SK-N-SH treated with all-trans-retinoic acid at 6 μM for 48 hours (cell line): ENCODE data around the gene CRYBA2.

Experiments used
- ATAC-seq: fragments of 200-7000 bp; cut with Tn5 transposase; 3 replicates; pipeline ENCODE4 v1.9.1; 2020; ENCODE audit warnings: mild to moderate bottlenecking, moderate library complexity
- ARNTL ChIP-seq: fragments of 450-650 bp; formaldehyde crosslinking; IDR thresholded peaks from 2 replicates; pipeline ENCODE4 v1.5.0; 2020; ENCODE audit warnings: low read depth, mild to moderate bottlenecking, moderate library complexity, borderline replicate concordance
- BACH2 ChIP-seq: fragments of 250-450 bp; sonication (Bioruptor Pico); IDR thresholded peaks from 2 replicates; pipeline ENCODE4 v1.9.0; 2021; ENCODE audit warnings: mild to moderate bottlenecking, borderline replicate concordance
- CSDC2 ChIP-seq: fragments of 250-450 bp; sonication (Bioruptor Pico); IDR thresholded peaks from 2 replicates; pipeline ENCODE4 v1.5.0; 2020; ENCODE audit warnings: mild to moderate bottlenecking, moderate library complexity
- ESRRG ChIP-seq: fragments of 250-450 bp; sonication (Bioruptor Pico); IDR thresholded peaks from 2 replicates; pipeline ENCODE4 v1.6.1; 2021; ENCODE audit warnings: mild to moderate bottlenecking
- GLIS3 ChIP-seq: fragments of 250-450 bp; sonication (Bioruptor Pico); IDR thresholded peaks from 2 replicates; pipeline ENCODE4 v1.5.0; 2020; ENCODE audit warnings: mild to moderate bottlenecking, moderate library complexity
- ISL1 ChIP-seq: fragments of 250-450 bp; sonication (Bioruptor Pico); IDR thresholded peaks from 2 replicates; pipeline ENCODE4 v2.1.2; 2022; ENCODE audit warnings: mild to moderate bottlenecking, moderate library complexity
- OSR1 ChIP-seq: fragments of 250-450 bp; sonication (Bioruptor Pico); IDR thresholded peaks from 2 replicates; pipeline ENCODE4 v1.8.0; 2022; ENCODE audit warnings: moderate library complexity, mild to moderate bottlenecking, inconsistent platforms
- PPARA ChIP-seq: fragments of 250-450 bp; sonication (Bioruptor Pico); IDR thresholded peaks from 2 replicates; pipeline ENCODE4 v1.5.0; 2020; ENCODE audit warnings: mild to moderate bottlenecking, borderline replicate concordance
- RARB ChIP-seq: fragments of 250-450 bp; sonication (Bioruptor Pico); IDR thresholded peaks from 2 replicates; pipeline ENCODE4 v1.8.0; 2021; ENCODE audit warnings: mild to moderate bottlenecking, moderate library complexity
- SNAI2 ChIP-seq: fragments of 250-450 bp; sonication (Bioruptor Pico); IDR thresholded peaks from 2 replicates; pipeline ENCODE4 v1.5.0; 2020; ENCODE audit warnings: mild to moderate bottlenecking, moderate library complexity
- TCF4 ChIP-seq: fragments of 250-450 bp; sonication (Bioruptor Pico); IDR thresholded peaks from 2 replicates; pipeline ENCODE4 v1.8.0; 2021; ENCODE audit warnings: mild to moderate bottlenecking, moderate library complexity, borderline replicate concordance
- TOX ChIP-seq: fragments of 250-450 bp; sonication (Bioruptor Pico); IDR thresholded peaks from 2 replicates; pipeline ENCODE4 v1.8.0; 2021; ENCODE audit warnings: mild to moderate bottlenecking, moderate library complexity, borderline replicate concordance
- ZC3H10 ChIP-seq: fragments of 250-450 bp; sonication (Bioruptor Pico); IDR thresholded peaks from 2 replicates; pipeline ENCODE4 v1.5.1; 2021; ENCODE audit warnings: mild to moderate bottlenecking, moderate library complexity
- ZFP3 ChIP-seq: fragments of 250-450 bp; sonication (Bioruptor Pico); IDR thresholded peaks from 2 replicates; pipeline ENCODE4 v1.5.0; 2020; ENCODE audit warnings: mild to moderate bottlenecking, moderate library complexity
- ZFP30 ChIP-seq: fragments of 450-650 bp; formaldehyde crosslinking; IDR thresholded peaks from 2 replicates; pipeline ENCODE4 v1.5.0; 2022; ENCODE audit warnings: mild to moderate bottlenecking, moderate library complexity
- ZNF565 ChIP-seq: fragments of 450-650 bp; formaldehyde crosslinking; conservative IDR thresholded peaks from 2 replicates; pipeline ENCODE4 v1.5.0; 2020; ENCODE audit warnings: low read depth, mild to moderate bottlenecking, moderate library complexity
- ZNF70 ChIP-seq: fragments of 450-650 bp; formaldehyde crosslinking; IDR thresholded peaks from 2 replicates; pipeline ENCODE4 v1.5.0; 2020; ENCODE audit warnings: mild to moderate bottlenecking, moderate library complexity
- ZNF8 ChIP-seq: fragments of 450-650 bp; formaldehyde crosslinking; IDR thresholded peaks from 2 replicates; pipeline ENCODE4 v1.5.0; 2020; ENCODE audit warnings: mild to moderate bottlenecking, moderate library complexity
- TF ChIP-seq, protein P1 (sequence below): fragments of 250-450 bp; sonication (Bioruptor Pico); IDR thresholded peaks from 2 replicates; pipeline ENCODE4 v1.8.0; 2020; ENCODE audit warnings: mild to moderate bottlenecking, moderate library complexity, borderline replicate concordance
- TF ChIP-seq, protein P2 (sequence below): fragments of 250-450 bp; sonication (Bioruptor Pico); IDR thresholded peaks from 2 replicates; pipeline ENCODE4 v1.5.1; 2021; ENCODE audit warnings: mild to moderate bottlenecking, moderate library complexity
- TF ChIP-seq, protein P3 (sequence below): fragments of 250-450 bp; sonication (Bioruptor Pico); IDR thresholded peaks from 2 replicates; pipeline ENCODE4 v1.5.0; 2020; ENCODE audit warnings: mild to moderate bottlenecking, moderate library complexity

CRYBA2 gene

DNA sequence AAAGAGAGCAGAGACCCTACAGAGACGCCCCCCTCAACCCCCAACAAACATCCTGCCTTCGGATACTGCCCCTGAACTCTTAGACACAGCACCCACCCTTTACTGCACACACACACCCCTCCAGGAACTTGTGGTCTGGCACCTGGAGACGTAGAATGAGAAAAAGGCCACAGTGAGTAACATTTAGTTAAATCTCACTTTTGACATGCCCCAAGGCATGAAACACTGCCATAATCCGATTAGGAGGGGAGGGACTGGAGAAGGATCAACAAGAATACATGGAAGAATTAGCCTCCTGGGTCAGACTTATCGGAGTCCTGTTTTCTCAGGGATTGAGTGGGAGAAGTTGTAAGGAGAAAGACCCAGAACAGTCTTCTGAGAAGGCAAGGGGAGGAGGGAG lies 29.6 kb downstream of the CRYBA2 start:
- no peak for ATAC-seq
- TF ChIP-seq, protein P1, sequence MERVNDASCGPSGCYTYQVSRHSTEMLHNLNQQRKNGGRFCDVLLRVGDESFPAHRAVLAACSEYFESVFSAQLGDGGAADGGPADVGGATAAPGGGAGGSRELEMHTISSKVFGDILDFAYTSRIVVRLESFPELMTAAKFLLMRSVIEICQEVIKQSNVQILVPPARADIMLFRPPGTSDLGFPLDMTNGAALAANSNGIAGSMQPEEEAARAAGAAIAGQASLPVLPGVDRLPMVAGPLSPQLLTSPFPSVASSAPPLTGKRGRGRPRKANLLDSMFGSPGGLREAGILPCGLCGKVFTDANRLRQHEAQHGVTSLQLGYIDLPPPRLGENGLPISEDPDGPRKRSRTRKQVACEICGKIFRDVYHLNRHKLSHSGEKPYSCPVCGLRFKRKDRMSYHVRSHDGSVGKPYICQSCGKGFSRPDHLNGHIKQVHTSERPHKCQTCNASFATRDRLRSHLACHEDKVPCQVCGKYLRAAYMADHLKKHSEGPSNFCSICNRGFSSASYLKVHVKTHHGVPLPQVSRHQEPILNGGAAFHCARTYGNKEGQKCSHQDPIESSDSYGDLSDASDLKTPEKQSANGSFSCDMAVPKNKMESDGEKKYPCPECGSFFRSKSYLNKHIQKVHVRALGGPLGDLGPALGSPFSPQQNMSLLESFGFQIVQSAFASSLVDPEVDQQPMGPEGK (CRISPR knock-in tag): no peak
- TF ChIP-seq CSDC2 (CRISPR knock-in tag) (no peak), GLIS3 (CRISPR knock-in tag) (no peak), ZFP3 (CRISPR knock-in tag) (no peak)

DNA sequence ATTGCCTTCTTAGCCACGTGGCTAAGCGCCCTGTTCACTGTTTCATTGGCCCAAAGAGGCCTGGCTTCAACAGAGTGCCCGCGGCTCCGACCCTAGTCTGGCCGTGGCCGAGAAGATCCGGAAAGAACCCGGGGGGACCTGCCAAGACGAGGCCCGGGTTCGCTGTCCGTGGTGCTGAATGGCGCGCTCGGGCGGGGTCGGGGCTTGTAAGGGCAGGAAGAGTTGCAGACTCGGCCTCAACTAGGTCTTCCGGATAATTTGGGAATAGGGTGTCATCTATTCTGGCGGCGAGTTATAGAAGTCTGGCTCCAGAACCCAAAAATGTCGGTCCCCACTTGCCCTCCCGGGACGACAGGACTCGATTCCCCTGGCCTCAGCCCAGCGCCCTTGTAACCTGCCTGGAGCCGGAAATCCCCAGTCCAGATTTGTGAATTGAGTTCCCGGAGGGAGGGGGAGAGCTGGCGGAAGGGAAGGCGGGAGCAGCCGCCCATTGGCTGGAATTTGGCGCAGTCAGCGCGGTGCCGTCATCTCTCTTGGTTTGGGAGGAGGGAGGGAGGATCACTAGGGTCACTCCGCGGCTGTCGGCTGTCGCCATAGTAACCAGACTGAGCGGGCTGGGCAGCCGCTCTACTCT lies 30.2 kb downstream of the CRYBA2 start:
- peak; percentile 52 for ATAC-seq

DNA sequence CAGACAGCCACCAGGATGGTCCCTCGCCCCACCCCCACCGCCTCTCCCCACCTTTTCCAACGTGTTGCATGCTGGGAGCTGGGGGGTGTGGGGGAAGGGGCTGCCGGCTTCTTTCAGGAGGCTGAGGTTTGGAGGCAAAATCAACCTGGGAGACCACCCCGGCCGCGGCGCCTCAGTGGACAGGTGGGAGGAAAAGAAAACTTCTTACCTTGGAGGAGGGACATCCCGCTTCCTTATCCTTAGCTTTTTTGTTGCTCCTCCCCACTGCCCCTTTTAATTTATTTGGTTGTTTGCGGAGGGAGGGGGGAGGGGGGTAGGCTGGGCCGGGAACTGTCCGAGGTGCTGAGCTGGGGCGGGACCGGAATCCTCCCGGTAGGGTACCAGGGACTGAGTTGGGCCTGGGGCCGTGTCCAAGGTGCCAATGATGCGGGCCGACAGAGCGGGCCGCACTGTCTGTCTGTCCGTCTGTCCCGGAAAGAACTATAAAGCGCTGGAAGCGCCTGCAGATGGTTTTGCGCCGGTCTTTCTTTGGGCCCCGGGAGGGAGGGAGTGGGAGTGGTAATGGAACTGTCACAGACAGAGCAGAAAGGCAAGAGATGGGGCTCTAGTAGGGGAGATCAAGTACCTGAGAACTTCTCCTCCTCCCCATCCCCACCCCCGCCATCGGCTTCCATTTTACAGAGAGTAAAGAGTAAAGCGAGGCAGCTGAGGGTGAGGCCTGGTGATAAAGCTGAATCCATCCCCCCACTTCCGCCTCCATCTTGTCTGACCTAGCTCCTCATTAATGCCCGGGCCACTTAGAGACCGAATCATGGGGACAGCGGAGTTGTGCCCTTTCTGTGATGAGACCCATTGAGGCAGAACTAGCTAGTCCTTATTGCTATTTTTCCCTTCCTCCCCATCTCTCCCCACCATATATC lies 31.3 kb downstream of the CRYBA2 start:
- ATAC-seq: no peak
- no peak for TF ChIP-seq TOX (CRISPR knock-in tag)
- no peak for TF ChIP-seq ZNF565
- TF ChIP-seq ZC3H10 (CRISPR knock-in tag): no peak
- TF ChIP-seq ZFP3 (CRISPR knock-in tag): no peak
- no peak for TF ChIP-seq SNAI2 (CRISPR knock-in tag)
- no peak for TF ChIP-seq BACH2 (CRISPR knock-in tag)
- TF ChIP-seq PPARA (CRISPR knock-in tag): no peak
- TF ChIP-seq ESRRG (CRISPR knock-in tag): no peak
- TF ChIP-seq, protein P2, sequence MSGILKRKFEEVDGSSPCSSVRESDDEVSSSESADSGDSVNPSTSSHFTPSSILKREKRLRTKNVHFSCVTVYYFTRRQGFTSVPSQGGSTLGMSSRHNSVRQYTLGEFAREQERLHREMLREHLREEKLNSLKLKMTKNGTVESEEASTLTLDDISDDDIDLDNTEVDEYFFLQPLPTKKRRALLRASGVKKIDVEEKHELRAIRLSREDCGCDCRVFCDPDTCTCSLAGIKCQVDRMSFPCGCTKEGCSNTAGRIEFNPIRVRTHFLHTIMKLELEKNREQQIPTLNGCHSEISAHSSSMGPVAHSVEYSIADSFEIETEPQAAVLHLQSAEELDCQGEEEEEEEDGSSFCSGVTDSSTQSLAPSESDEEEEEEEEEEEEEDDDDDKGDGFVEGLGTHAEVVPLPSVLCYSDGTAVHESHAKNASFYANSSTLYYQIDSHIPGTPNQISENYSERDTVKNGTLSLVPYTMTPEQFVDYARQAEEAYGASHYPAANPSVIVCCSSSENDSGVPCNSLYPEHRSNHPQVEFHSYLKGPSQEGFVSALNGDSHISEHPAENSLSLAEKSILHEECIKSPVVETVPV (CRISPR knock-in tag): no peak
- no peak for TF ChIP-seq CSDC2 (CRISPR knock-in tag)
- TF ChIP-seq, protein P3, sequence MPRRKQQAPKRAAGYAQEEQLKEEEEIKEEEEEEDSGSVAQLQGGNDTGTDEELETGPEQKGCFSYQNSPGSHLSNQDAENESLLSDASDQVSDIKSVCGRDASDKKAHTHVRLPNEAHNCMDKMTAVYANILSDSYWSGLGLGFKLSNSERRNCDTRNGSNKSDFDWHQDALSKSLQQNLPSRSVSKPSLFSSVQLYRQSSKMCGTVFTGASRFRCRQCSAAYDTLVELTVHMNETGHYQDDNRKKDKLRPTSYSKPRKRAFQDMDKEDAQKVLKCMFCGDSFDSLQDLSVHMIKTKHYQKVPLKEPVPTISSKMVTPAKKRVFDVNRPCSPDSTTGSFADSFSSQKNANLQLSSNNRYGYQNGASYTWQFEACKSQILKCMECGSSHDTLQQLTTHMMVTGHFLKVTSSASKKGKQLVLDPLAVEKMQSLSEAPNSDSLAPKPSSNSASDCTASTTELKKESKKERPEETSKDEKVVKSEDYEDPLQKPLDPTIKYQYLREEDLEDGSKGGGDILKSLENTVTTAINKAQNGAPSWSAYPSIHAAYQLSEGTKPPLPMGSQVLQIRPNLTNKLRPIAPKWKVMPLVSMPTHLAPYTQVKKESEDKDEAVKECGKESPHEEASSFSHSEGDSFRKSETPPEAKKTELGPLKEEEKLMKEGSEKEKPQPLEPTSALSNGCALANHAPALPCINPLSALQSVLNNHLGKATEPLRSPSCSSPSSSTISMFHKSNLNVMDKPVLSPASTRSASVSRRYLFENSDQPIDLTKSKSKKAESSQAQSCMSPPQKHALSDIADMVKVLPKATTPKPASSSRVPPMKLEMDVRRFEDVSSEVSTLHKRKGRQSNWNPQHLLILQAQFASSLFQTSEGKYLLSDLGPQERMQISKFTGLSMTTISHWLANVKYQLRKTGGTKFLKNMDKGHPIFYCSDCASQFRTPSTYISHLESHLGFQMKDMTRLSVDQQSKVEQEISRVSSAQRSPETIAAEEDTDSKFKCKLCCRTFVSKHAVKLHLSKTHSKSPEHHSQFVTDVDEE (CRISPR knock-in tag): no peak

More for the DNA sequence above, 30.2 kb downstream of the CRYBA2 start:
- TF ChIP-seq ZNF70 (no peak), TOX (CRISPR knock-in tag) (no peak), ARNTL (CRISPR knock-in tag) (no peak), OSR1 (CRISPR knock-in tag) (no peak), RARB (CRISPR knock-in tag) (no peak), ISL1 (CRISPR knock-in tag) (peak; percentile 12; the same call in 1 of the 2 replicates), ZNF565 (0 out of 2 replicates have a peak, but pooled peaks have one; percentile 35), ESRRG (CRISPR knock-in tag) (no peak), BACH2 (CRISPR knock-in tag) (no peak), SNAI2 (CRISPR knock-in tag) (0 out of 2 replicates have a peak, but pooled peaks have one; percentile 80), ZC3H10 (CRISPR knock-in tag) (no peak), ZNF8 (CRISPR knock-in tag) (0 out of 2 replicates have a peak, but pooled peaks have one; percentile 15), PPARA (CRISPR knock-in tag) (no peak), GLIS3 (CRISPR knock-in tag) (no peak), TCF4 (CRISPR knock-in tag) (no peak), ZFP30 (CRISPR knock-in tag) (peak; percentile 54), CSDC2 (CRISPR knock-in tag) (peak; percentile 92), ZFP3 (CRISPR knock-in tag) (peak; percentile 77)
- TF ChIP-seq, protein P3 (CRISPR knock-in tag): peak; percentile 33; the same call in 1 of the 2 replicates
- TF ChIP-seq, protein P2 (CRISPR knock-in tag): no peak
- TF ChIP-seq, protein P1 (CRISPR knock-in tag): no peak
- TF ChIP-seq, all 23 proteins: peak for 8
